GM12891 (cell line): ENCODE measurements around the gene TMEM121.

Experiments used
- PAX5 ChIP-seq: IDR thresholded peaks from 2 replicates; pipeline ENCODE4 v1.6.1; 2011; ENCODE audit warnings: low read length, moderate library complexity, mild to moderate bottlenecking; ENCODE audit not compliant: insufficient read depth, severe bottlenecking
- POLR2A ChIP-seq: IDR thresholded peaks from 2 replicates; pipeline ENCODE4 v1.6.1; 2011; ENCODE audit warnings: low read depth, low read length, control low read depth
- POLR2AphosphoS5 ChIP-seq: IDR thresholded peaks from 2 replicates; pipeline ENCODE4 v1.6.1; 2011; ENCODE audit warnings: low read depth, low read length, control low read depth
- POU2F2 ChIP-seq: IDR thresholded peaks from 2 replicates; pipeline ENCODE4 v1.6.1; 2011; ENCODE audit warnings: low read depth, mild to moderate bottlenecking, control low read depth, low read length, moderate library complexity
- SPI1 ChIP-seq: IDR thresholded peaks from 2 replicates; pipeline ENCODE4 v1.6.1; 2011; ENCODE audit warnings: low read depth, low read length, control low read depth
- TAF1 ChIP-seq: IDR thresholded peaks from 2 replicates; pipeline ENCODE4 v1.6.1; 2011; ENCODE audit warnings: low read depth, low read length, control low read depth

- no peak for TF ChIP-seq POLR2AphosphoS5
- TF ChIP-seq POLR2A, result no peak
- TF ChIP-seq POU2F2, result no peak
- no peak for TF ChIP-seq SPI1
- no peak for TF ChIP-seq TAF1
- no peak for TF ChIP-seq PAX5
Measured at GRCh38 chr14:105484069-105484996, 42.0 kb upstream of the TMEM121 start.
